ENCODE measurements around the gene L3MBTL3.

DNA sequence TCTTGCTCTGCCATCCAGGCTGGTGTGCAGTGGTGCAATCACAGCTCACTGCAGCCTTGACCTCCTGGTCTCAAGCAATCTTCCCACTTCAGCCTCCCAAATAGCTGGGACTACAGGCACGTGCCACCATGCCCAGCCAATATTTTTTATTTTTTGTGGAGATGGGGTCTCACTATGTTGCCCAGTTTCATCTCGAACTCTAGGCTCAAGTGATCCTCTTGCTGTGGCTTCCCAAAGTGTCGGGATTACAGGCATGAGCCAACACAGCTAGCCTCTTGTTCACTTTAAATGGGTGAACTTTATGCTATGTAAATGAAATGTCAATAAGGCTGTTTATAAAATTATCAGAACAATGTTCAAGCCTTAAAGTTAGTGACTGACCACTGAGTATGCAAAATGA is 167.3 kb downstream of the L3MBTL3 start:
- TF ChIP-seq, protein P1, sequence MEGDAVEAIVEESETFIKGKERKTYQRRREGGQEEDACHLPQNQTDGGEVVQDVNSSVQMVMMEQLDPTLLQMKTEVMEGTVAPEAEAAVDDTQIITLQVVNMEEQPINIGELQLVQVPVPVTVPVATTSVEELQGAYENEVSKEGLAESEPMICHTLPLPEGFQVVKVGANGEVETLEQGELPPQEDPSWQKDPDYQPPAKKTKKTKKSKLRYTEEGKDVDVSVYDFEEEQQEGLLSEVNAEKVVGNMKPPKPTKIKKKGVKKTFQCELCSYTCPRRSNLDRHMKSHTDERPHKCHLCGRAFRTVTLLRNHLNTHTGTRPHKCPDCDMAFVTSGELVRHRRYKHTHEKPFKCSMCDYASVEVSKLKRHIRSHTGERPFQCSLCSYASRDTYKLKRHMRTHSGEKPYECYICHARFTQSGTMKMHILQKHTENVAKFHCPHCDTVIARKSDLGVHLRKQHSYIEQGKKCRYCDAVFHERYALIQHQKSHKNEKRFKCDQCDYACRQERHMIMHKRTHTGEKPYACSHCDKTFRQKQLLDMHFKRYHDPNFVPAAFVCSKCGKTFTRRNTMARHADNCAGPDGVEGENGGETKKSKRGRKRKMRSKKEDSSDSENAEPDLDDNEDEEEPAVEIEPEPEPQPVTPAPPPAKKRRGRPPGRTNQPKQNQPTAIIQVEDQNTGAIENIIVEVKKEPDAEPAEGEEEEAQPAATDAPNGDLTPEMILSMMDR (IDR thresholded peaks at IDR 0.05 in 4 of 5, conservative IDR thresholded peaks at IDR 0.05 in 1 of 5), result no peak
- TF ChIP-seq POLR2A (IDR thresholded peaks at IDR 0.05), result no peak
